OCI-LY7 (cell line): ENCODE measurements around the gene PMIS2. TPM values are rescaled to one million over a fixed set of nuclear protein-coding genes. Genes with fewer than 3 reads are reported as not detected.

ENCODE experiments used
- BruUV-seq: library from RNA; stranded (reverse); fragments of 400-500 nt; replicated peaks from 2 replicates; lab custom pipeline; 2021; lab: Mats Ljungman, UMichigan
- CTCF ChIA-PET: fragments of 300-600 bp; sonication (Branson Sonifier 250); formaldehyde crosslinking; loops from one replicate; lab custom pipeline; 2022; ENCODE audit warnings: antibody characterized with exemption; ENCODE audit not compliant: unreplicated experiment; lab: Charles Lee
- POLR2A ChIA-PET: fragments of 300-600 bp; sonication (Branson Sonifier 250); formaldehyde crosslinking; loops from one replicate; lab custom pipeline; 2022; ENCODE audit warnings: antibody characterized with exemption; lab: Charles Lee
- DNase-seq: peaks from one replicate; pipeline ENCODE4 v3.0.0-alpha.2; 2015; ENCODE audit warnings: low spot score
- H2AFZ ChIP-seq: fragments of 200-600 bp; sonication (generic), shearing (Covaris generic); 2 replicates; pipeline ENCODE4 v1.6.1; 2014; ENCODE audit warnings: mild to moderate bottlenecking, antibody characterized with exemption, low read length, moderate library complexity
- H3K27ac ChIP-seq: fragments of 200-600 bp; sonication (generic); 2 replicates; pipeline ENCODE4 v1.5.1; 2014; ENCODE audit warnings: mixed run types, low read depth, mild to moderate bottlenecking, moderate library complexity, low read length, inconsistent platforms; ENCODE audit not compliant: poor library complexity, severe bottlenecking
- H3K36me3 ChIP-seq: fragments of 200-600 bp; sonication (generic); 2 replicates; pipeline ENCODE4 v1.6.1; 2014; ENCODE audit warnings: mild to moderate bottlenecking, antibody characterized with exemption, low read length, moderate library complexity, mixed read lengths; ENCODE audit not compliant: insufficient read depth
- H3K4me1 ChIP-seq: fragments of 200-600 bp; sonication (generic); 2 replicates; pipeline ENCODE4 v1.5.1; 2014; ENCODE audit warnings: mild to moderate bottlenecking, low read length; ENCODE audit not compliant: insufficient read depth, poor library complexity, severe bottlenecking
- H3K4me2 ChIP-seq: fragments of 200-600 bp; sonication (generic); 2 replicates; pipeline ENCODE4 v1.6.1; 2014; ENCODE audit warnings: mild to moderate bottlenecking, low read length
- H3K4me3 ChIP-seq: fragments of 200-600 bp; sonication (generic); 2 replicates; pipeline ENCODE4 v1.5.1; 2014; ENCODE audit warnings: mild to moderate bottlenecking, low read depth, low read length; ENCODE audit not compliant: poor library complexity, severe bottlenecking
- H3K79me2 ChIP-seq: fragments of 200-600 bp; sonication (generic); 2 replicates; pipeline ENCODE4 v1.6.1; 2016; ENCODE audit warnings: low read depth, mild to moderate bottlenecking, low read length, moderate library complexity, mixed read lengths; ENCODE audit not compliant: insufficient read depth
- H3K9me2 ChIP-seq: fragments of 200-600 bp; sonication (generic); 2 replicates; pipeline ENCODE4 v1.6.1; 2016; ENCODE audit warnings: mild to moderate bottlenecking, low read length, mixed read lengths; ENCODE audit not compliant: insufficient read depth
- H3K9me3 ChIP-seq: fragments of 200-600 bp; sonication (generic); 2 replicates; pipeline ENCODE4 v1.6.1; 2014; ENCODE audit warnings: mild to moderate bottlenecking, mixed run types, low read length, mixed read lengths
- H4K20me1 ChIP-seq: fragments of 200-600 bp; sonication (generic); 2 replicates; pipeline ENCODE4 v1.6.1; 2014; ENCODE audit warnings: mild to moderate bottlenecking, antibody characterized with exemption, low read length, moderate library complexity, mixed read lengths; ENCODE audit not compliant: insufficient read depth
- CTCF ChIP-seq: fragments of 200-600 bp; sonication (generic); conservative IDR thresholded peaks from 2 replicates; pipeline ENCODE4 v1.5.1; 2014; ENCODE audit warnings: mild to moderate bottlenecking, antibody characterized with exemption, low read length, moderate library complexity, mixed read lengths
- EZH2phosphoT487 ChIP-seq: fragments of 200-600 bp; sonication (generic); IDR thresholded peaks from 2 replicates; pipeline ENCODE4 v1.6.1; 2018; ENCODE audit warnings: low read depth, borderline replicate concordance, mild to moderate bottlenecking, mixed run types, antibody characterized with exemption, low read length, moderate library complexity, mixed read lengths
- intact Hi-C: fragments of 100-400 bp; cut with micrococcal nuclease; formaldehyde crosslinking; loops from one replicate; pipeline ENCODE4 v1.10.0; 2022; ENCODE audit not compliant: unreplicated experiment
- total RNA-seq, 2 experiments: library from RNA; depleted of rRNA in 1 of 2; stranded (reverse); fragments of >200 nt in 1 of 2; shearing (Covaris generic) in 1 of 2; gene quantifications; 2 replicates each; pipeline ENCODE4 v1.2.3, GENCODE V29; 2014 to 2022

Gene PMIS2
- total RNA-seq, 2 experiments from 2014 or later: not detected

GRCh38 chr19:35546532-35546931 lies 39.4 kb upstream of the PMIS2 start:
- no peak for DNase-seq
- Histone ChIP-seq H2AFZ (no peak overlapping the region), H3K36me3 (no peaks in the 10 kb centered on the region; the same call in 1 of the 2 replicates), H3K4me1 (peaks cover 15% of the 10 kb centered on the region), H3K79me2 (peaks cover 17% of the 10 kb centered on the region; the same call in 1 of the 2 replicates), H3K9me3 (no peaks in the 10 kb centered on the region), H3K4me2 (peak overlapping the region; percentile 94), H3K27ac (no peak overlapping the region), H3K9me2 (no peaks in the 10 kb centered on the region), H4K20me1 (no peaks in the 10 kb centered on the region), H3K4me3 (peak overlapping the region; percentile 80)
- ChIA-PET CTCF (interaction anchor here (0.6 kb wide), 1 partner anchor 160 kb away, joined by 3 read pairs; no protein-coding TSS in a partner anchor), POLR2A (interaction anchor here (1.5 kb wide), 1 partner anchor 99 kb away, joined by 3 read pairs; no protein-coding TSS in a partner anchor)
- BruUV-seq: no TSS peak
- TF ChIP-seq CTCF (no peak), EZH2phosphoT487 (no peak)
- intact Hi-C loops: loop anchor here (2.0 to 5.0 kb wide), 3 partner anchors 101 to 170 kb away; partner anchors contain the start of gene COX6B1

- POLR2A ChIA-PET: no interaction called here
- no TSS peak for BruUV-seq
- Histone ChIP-seq H3K9me2 (no peaks in the 10 kb centered on the region), H3K36me3 (no peaks in the 10 kb centered on the region; the same call in 1 of the 2 replicates), H3K79me2 (peaks cover 13% of the 10 kb centered on the region; the same call in 1 of the 2 replicates), H2AFZ (no peak overlapping the region), H3K9me3 (no peaks in the 10 kb centered on the region), H3K4me3 (no peak overlapping the region), H3K4me2 (no peak overlapping the region), H3K27ac (no peak overlapping the region), H3K4me1 (peaks cover 13% of the 10 kb centered on the region), H4K20me1 (no peaks in the 10 kb centered on the region)
- CTCF ChIA-PET: no interaction called here
- DNase-seq: peak; percentile 82
- TF ChIP-seq EZH2phosphoT487 (no peak), CTCF (peak; percentile 90)
- intact Hi-C loops: loop anchor here (1.0 to 5.0 kb wide), 3 partner anchors 43 to 143 kb away; partner anchors contain the start of gene COX6B1
Measured at GRCh38 chr19:35549174-35549788, 36.7 kb upstream of the PMIS2 start.
